GM19397 (cell line): Measurements from ENCODE around the gene CNFN.

Source experiments
- ATAC-seq: cut with Tn5 transposase; IDR thresholded peaks from one replicate; pipeline ENCODE4 v1.9.1; 2021; ENCODE audit warnings: mild to moderate bottlenecking, moderate library complexity; ENCODE audit not compliant: unreplicated experiment

The CNFN gene

DNA sequence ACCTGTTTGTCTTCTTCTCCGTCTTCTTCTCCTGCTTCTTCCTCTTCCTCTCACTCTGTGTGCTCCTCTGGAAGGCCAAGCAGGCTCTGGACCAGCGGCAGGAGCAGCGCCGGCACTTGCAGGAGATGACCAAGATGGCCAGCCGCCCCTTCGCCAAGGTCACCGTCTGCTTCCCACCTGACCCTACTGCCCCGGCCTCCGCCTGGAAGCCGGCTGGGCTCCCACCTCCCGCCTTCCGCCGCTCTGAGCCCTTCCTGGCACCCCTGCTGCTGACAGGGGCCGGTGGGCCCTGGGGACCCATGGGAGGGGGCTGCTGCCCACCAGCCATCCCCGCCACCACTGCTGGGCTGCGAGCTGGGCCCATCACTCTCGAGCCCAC, 13.9 kb downstream of the CNFN start:
- ATAC-seq, result no peak

DNA sequence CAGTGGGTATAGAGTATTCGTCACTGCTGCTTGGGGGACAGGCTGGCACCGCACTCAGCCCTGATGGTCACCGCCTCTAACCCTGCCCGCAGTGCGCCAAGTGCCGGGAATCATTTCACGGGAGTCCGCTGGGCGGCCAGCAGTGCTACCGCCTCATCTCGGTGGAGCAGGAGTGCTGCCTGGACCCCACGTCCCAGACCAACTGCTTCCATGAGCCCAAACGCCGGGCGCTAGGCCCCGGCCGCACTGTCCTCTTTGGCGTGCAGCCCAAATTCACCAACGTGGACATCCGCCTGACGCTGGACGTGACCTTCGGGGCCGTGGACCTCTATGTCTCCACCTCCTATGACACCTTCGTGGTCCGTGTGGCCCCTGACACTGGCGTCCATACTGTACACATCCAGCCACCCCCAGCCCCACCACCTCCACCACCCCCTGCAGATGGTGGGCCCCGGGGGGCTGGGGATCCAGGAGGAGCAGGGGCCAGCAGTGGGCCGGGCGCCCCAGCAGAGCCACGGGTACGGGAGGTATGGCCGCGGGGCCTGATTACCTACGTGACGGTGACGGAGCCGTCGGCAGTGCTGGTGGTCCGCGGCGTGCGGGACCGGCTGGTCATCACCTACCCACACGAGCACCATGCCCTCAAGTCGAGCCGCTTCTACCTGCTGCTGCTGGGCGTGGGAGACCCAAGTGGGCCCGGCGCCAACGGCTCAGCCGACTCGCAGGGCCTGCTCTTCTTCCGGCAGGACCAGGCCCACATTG, 14.5 kb downstream of the CNFN start:
- ATAC-seq, result no peak

DNA sequence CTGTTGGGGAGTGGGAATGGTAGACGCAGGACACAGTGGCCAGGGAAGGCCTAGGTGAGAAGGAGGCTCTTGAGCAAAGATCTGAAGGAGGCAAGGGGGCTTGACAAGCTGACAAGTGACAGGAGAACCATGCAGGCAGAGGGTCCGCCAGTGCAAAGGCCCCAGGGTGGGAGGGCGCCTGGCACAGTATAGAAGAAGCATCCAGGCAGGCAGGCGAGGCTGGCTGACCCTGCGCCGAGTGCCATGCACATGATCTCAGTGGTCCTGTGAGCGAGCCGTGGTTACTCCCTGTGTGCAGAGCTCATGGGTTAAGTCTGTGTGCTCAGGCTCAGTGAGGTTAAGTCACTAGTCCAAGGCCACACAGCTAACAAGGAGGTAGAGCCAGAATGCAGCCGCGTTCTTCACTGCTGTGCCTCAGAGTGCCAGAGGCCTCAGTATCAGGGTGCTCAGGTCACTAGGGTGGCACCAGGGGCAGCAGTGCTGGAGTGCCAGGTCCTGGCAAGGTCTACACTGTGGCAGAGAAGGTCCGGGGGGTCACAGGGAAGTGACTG, 15.2 kb downstream of the CNFN start:
- ATAC-seq, result no peak

DNA sequence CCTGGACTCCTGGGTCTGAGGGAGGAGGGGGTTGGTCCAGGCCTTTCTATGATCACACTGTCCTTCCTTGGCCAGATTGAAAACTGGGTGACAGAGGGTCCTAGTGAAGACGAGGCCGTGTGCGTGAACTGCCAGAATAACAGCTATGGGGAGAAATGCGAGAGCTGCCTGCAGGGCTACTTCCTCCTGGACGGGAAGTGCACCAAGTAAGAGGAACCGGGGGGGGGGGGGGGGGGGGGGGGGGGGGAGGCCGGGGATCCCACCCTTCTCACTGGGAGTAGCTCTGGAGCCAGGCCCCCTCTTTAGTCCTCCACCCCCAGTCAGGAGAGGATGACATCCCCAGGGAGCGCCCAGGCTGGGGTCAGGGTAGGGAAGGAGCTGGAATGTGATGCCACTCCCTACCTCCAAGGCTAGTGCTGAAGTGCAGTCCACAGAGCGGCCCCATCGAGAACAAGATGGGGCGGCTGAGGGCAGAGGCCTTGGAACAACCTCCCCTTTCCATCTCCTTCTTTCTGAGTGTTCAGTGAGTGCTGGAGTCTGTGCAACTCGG, 19.4 kb downstream of the CNFN start:
- no peak for ATAC-seq

DNA sequence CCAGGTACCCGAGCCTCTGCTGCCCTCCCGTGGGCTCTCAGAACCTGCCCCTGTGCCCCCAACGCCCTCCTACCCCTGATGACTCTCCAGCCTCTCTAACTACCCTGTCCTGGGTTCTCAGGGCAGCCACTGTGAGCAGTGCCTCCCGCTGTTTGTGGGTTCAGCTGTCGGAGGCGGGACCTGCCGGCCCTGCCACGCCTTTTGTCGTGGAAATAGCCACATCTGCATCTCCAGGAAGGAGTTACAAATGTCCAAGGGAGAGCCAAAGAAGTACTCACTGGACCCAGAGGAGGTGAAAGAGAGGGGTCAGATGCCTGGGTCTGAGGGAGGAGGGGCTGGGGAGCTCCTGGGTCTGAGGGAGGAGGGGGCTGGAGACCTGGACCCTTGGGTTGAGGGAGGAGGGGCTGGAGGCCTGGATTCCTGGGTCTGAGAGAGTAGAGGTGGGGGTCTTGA, 20.0 kb downstream of the CNFN start:
- no peak for ATAC-seq

DNA sequence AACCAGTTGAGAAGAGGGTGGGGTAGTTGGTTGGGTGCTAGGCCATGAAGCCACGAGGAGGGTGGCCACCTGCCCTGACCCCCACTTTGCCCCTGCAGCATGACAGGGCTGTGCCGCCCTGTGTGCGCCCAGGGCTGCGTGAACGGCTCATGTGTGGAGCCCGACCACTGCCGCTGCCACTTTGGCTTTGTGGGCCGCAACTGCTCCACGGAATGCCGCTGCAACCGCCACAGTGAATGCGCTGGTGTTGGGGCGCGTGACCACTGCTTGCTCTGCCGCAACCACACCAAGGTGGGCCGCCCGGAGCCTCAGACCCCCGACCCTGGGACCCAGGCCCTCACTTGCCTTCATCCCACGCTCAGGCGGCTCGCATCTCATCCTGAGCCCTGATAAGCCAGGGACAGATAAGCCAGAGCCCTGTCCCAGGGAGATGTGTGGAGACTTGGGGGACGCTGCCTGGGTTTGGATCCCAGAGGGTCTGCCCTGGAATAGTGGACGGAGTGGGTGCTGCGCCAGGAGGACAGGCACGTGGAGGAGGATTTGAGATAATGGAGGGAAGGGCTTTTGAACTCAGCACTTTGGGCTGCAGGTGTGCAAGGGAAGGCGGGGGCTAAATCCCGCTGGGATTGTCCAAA, 20.5 kb downstream of the CNFN start:
- no peak for ATAC-seq

DNA sequence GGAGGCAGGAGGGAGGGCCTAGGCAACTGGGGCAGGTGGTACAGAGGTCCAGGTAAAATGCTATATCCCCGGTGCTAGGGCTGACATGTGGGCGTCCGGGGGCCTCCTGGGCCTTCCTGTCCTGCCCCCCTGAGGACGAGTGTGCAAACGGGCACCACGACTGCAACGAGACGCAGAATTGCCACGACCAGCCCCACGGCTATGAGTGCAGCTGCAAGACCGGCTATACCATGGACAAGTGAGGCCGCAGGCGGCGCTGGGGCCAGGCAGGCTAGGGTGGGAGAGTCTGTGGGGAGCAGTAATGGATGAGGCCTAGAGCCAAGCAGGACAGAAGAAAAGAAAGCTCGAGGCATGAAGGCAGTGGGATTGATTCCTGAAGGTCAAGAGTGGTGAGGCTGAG, 21.3 kb downstream of the CNFN start:
- ATAC-seq, result no peak

DNA sequence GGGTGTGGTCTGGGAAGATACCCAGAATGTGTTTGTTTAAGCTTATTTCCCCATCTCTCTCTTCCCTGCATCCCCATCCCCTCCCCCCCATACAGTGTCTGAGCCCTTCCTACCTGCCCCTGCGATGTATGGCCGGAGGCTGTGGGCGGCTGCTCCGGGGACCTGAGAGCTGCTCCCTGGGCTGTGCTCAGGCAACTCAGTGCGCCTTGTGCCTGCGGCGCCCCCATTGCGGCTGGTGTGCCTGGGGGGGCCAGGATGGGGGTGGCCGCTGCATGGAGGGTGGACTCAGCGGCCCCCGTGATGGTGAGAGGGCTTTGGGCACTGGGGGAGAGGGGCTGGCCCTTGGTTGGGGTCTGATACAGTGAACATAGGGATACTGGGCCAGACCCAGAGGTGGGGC, 21.7 kb downstream of the CNFN start:
- ATAC-seq, result no peak

DNA sequence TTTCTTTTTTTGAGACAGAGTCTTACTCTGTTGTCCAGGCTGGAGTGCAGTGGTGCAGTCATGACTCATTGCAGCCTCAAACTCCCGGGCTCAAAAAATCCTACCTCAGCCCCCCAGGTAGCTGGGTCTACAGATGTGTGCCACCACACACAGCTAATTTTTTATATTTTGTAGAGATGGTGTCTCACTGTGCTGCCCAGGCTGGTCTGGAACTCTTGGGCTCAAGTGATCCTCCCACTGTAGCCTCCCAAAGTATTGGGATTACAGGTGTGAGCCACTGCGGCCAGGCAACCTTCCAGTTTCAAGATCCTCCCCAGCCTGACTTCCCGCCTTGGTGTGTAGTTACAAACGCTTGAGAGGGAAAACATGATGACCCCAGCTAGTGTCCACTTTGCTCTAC, 22.2 kb downstream of the CNFN start:
- ATAC-seq, result no peak

DNA sequence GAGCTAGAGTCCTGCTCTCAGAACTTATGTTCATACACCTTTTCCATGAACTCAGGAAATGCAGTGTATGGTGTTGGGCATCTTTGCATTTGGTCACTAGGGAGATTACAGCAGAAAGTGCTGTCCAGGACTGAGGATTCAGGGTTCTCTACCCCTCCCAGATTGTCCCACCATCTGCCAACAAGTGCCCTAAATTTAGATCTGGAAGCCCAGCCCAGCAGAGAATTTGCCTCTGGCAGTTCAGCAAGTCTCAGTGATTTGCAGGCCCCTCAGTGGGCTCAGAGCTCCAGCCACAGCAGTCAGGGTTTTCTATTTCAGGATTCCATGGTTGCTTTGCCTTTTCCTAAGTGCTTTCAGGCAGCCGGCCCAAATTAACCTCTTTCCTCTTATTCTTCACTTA, 23.4 kb downstream of the CNFN start:
- no peak for ATAC-seq

DNA sequence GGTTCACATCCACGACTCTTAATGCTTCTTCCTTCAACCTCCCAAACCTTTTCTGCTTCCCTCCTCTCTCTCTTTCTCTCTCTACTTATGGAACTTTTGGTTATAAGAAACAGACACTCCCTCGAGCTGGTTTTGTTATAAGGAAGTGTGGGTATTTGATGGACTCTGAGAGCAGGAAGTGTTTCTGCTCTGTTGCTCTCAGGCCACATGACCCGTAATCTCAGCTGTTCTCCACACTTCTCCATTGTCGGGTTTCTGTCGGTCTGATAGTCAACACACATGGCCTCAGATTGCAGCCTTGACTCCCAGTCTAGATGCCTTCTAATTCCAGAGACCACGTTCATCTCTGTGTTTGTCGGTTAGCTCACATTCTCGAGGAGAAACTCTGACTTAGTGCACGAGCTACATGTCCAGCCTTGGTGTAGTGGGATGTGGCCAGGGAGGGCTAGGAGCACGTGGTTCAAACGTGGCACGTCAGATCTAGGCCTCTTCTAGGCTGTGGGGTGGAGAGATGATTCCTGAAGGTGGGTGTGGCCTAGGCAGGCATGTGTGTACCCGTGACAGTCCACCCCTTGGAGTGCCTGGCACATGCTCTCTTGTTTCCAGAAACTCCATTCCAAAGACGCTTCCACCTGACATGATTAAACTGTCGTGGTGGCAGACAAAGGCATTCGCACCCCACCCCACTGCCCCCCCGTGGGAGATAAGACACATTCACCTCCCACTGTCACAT, 26.3 kb downstream of the CNFN start:
- ATAC-seq, result no peak

DNA sequence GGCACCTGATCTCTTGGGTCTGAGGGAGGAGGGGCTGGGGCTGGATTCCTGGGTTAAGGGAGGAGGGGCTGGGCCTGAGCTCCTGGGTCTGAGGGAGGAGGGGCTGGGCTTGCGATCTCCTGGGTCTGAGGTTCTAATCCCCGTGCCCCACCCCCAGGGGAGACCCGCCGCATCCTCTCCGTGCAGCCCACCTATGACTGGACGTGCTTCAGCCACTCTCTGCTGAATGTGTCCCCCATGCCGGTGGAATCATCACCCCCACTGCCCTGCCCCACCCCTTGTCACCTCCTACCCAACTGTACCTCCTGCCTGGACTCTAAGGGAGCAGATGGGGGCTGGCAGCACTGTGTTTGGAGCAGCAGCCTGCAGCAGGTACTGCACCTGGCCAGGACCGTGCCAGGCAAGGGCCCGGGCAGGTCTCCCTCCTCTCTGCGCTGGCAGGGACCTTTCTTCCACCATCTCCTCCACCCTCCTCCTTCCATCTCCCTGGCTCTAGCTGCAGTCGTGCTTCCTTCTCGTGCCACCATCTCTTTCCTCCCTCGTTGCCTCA, 27.1 kb downstream of the CNFN start:
- ATAC-seq, result no peak

DNA sequence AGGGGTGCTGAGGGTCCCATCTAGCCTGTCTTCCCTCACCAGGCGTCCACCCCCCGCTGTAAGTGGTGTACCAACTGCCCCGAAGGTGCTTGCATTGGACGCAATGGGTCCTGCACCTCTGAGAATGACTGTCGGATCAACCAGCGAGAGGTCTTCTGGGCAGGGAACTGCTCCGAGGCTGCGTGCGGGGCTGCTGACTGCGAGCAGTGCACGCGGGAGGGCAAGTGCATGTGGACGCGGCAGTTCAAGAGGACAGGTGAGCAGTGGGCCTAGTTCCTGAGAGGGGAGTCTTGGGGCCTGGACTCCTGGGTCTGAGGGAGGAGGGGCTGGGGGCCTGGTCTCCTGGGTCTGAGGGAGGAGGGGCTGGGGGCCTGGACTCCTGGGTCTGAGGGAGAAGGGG, 27.8 kb downstream of the CNFN start:
- no peak for ATAC-seq

DNA sequence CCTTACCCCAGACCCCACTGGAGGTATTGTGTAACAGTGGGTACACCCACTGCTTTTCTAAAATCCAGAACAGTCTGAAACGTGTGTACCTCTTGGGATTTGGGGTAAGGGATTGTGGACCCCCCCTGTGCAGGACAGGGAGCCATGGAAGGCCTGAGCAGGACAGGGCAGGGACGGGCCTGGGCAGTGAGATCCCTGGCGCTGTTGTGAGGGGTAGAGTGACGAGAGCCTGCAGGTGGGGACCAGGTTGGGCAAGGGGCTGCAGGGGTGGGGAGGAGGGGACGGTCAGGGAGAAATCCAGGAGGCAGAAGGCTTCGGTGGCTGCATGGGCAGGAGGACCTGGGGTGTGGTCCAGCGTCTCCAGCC, 28.6 kb downstream of the CNFN start:
- ATAC-seq, result no peak

DNA sequence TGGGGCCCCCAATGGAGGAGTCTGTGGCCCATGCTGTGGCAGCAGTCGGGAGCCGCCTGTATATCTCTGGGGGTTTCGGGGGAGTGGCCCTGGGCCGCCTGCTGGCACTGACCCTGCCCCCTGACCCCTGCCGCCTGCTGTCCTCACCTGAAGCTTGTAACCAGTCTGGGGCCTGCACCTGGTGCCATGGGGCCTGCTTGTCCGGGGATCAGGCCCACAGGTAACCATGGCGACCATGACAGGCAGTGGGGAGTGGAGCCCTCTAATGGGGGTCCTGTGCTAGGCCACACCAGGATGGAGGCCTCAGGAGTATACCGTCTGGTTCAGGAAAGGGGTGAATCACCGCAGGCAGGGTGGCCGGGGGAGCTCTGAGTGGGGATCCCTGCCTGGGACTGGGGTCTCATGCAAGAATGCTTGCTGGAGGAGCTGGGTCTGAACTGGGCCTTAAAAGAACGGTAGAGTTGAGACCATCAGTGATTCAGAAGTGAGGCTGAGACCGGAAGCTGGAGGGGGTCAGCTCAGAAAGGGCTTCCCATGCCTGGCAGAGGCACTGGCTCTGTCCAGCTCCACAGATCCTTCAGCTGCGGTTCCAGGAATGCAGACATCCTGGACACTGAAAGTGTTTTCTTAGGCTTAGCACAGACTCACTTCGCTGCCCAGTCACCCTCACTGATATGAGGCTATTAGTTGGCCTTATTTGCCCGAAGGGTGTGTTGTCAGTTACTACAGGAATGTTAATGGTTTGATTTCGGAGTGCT, 29.1 kb downstream of the CNFN start:
- ATAC-seq, result no peak

DNA sequence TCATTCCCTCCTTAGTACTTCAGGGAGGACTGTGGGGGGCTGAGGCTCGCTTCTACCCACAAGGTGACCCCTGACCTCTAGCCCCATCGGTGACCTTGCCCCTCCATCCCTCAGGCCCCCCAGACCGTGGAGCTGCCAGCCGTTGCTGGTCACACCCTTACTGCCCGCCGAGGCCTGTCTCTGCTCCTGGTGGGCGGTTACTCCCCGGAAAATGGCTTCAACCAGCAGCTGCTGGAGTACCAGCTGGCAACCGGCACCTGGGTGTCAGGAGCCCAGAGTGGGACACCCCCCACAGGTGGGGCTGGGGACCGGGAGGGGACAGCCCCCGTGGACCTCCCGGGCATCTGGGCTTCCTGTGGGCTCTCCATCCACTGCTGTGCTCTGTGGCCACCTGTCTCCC, 32.8 kb downstream of the CNFN start:
- no peak for ATAC-seq

DNA sequence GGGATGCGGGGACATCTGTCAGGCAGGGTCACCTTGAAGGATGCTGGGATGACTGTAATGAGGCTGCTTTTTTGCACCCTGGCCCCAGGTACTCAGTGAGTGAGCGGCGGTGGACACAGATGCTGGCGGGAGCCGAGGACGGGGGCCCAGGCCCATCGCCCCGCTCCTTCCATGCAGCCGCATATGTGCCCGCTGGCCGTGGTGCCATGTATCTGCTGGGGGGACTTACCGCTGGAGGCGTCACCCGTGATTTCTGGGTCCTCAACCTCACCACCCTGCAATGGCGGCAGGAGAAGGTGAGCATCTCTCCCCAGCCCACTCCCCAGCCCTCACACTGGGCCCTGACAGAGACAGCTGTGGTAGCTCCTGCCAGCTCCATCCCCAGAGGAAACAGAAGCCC, 33.4 kb downstream of the CNFN start:
- no peak for ATAC-seq

DNA sequence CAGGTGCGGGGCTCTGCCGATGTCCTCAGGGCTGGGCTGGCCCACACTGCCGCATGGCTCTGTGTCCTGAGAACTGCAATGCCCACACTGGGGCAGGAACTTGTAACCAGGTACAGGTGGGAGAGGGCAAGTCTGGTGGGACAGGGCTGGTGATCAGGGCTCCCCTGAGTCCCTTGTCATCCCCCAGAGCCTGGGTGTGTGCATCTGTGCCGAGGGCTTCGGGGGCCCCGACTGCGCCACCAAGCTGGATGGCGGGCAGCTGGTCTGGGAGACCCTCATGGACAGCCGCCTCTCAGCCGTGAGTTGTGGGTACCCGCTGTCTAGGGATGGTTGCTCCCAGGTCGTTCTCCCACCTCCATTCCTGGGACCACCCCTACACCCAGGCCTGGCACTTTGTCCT, 34.2 kb downstream of the CNFN start:
- no peak for ATAC-seq

DNA sequence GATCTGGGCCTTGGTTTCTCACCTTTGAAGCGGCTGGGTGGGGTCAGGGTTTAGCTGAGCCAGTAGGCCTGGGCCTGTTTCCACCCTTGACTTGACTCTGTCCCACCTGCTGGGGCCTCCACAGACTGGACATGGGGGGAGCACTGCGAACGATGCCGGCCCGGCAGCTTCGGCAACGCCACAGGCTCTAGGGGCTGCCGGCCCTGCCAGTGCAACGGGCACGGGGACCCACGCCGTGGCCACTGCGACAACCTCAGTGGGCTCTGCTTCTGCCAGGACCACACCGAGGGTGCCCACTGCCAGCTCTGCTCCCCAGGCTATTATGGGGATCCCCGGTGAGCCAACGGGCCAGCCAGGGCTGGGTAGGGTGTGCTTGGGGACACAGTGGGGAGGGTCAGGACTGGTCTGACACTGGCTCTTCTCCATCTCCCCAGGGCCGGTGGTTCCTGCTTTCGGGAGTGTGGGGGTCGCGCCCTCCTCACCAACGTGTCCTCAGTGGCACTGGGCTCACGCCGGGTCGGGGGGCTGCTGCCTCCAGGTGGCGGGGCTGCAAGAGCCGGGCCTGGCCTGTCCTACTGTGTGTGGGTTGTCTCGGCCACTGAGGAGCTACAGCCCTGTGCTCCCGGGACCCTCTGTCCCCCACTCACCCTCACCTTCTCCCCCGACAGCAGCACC, 36.6 kb downstream of the CNFN start:
- no peak for ATAC-seq
